ENCODE results near the gene CEP89. TPM values are rescaled to one million over a fixed set of nuclear protein-coding genes. Genes with fewer than 3 reads are reported as not detected.

Gene CEP89
- total RNA-seq, 4 donors from 2014 or later, result 11.7 to 22.5 (median 17.5) TPM

DNA sequence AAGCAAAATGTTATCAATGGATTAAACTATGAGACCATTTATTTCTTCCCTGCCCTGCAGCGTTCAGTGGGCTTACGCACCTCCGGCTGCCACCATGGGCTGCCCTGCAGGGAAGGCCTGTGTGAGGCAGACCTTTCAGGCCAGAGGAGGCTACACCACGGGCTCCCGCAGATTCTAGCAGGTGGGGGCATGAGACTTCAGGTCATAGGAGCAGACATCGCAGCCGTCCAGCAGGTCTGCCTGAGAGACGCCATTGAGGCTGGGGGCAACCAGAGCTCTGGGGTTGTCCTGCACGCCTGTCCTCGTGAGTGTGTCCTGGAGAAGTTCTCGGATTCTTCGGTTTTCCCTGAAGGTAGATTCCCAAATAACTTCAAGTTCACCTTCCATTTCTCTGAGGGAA is 92.8 kb downstream of the CEP89 start:
- Histone ChIP-seq H3K27ac (no peak overlapping the region), H3K4me1 (no peaks in the 10 kb centered on the region), H3K9me3 (no peaks in the 10 kb centered on the region), H3K36me3 (peaks cover 24% of the 10 kb centered on the region), H3K27me3 (no peaks in the 10 kb centered on the region), H3K4me3 (no peak overlapping the region)
- DNase-seq (ENCODE audit: low spot score in 2 of 2), result no peak
- TF ChIP-seq POLR2AphosphoS5 (IDR thresholded peaks at IDR 0.05) (no peak), POLR2A (IDR thresholded peaks at IDR 0.05) (no peak), EP300 (IDR thresholded peaks at IDR 0.05) (no peak)
- TF ChIP-seq, protein P1, sequence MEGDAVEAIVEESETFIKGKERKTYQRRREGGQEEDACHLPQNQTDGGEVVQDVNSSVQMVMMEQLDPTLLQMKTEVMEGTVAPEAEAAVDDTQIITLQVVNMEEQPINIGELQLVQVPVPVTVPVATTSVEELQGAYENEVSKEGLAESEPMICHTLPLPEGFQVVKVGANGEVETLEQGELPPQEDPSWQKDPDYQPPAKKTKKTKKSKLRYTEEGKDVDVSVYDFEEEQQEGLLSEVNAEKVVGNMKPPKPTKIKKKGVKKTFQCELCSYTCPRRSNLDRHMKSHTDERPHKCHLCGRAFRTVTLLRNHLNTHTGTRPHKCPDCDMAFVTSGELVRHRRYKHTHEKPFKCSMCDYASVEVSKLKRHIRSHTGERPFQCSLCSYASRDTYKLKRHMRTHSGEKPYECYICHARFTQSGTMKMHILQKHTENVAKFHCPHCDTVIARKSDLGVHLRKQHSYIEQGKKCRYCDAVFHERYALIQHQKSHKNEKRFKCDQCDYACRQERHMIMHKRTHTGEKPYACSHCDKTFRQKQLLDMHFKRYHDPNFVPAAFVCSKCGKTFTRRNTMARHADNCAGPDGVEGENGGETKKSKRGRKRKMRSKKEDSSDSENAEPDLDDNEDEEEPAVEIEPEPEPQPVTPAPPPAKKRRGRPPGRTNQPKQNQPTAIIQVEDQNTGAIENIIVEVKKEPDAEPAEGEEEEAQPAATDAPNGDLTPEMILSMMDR (IDR thresholded peaks at IDR 0.05), result no peak
- WGBS, result 95% methylated on average over 12 of the region's 12 CpGs

DNA sequence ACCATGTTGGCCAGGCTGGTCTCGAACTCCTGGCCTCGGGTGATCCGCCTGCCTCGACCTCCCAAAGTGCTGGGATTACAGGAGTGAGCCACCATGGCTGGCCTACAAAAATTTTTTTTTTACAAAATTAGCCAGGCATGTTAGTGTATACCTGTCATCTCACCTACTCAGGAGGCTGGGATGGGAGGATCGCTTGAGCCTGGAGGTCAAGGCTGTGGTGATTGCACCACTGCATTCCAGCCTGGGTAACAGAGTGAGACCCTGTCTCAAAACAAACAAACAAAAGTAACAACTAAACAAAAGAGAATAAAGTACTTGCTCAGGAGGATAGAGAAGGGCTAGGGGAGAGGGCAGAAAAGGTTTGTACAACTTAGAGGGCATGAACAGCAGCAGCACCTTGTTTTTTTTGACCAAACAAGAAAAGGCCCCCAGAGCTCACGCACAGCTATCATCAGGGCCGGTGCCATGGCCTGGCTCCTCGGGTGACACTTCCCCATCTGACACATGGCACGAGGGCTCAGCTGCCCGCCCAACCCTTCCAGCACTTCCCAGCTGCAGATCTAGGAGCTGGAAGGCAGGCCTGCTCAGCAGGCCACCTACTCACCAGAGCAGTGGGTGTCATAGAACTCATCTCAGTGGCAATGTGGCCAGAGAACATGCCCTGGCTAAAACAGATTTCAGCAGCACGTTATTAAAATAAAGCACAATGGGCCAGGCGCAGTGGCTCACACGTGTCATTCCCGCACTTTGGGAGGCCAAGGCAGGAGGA is 93.6 kb downstream of the CEP89 start:
- TF ChIP-seq, protein P1 (IDR thresholded peaks at IDR 0.05), result no peak
- TF ChIP-seq POLR2AphosphoS5 (IDR thresholded peaks at IDR 0.05) (no peak), EP300 (IDR thresholded peaks at IDR 0.05) (no peak), POLR2A (IDR thresholded peaks at IDR 0.05) (no peak)
- peaks cover 24% of the 10 kb centered on the region for H3K36me3 ChIP-seq
- no peaks in the 10 kb centered on the region for H3K9me3 ChIP-seq
- WGBS, result 94% methylated on average over 14 of the region's 14 CpGs
- H3K4me1 ChIP-seq, result no peaks in the 10 kb centered on the region
- DNase-seq (ENCODE audit: low spot score in 2 of 2), result no peak
- H3K4me3 ChIP-seq, result no peak overlapping the region
- H3K27me3 ChIP-seq, result no peaks in the 10 kb centered on the region
- H3K27ac ChIP-seq, result no peak overlapping the region

DNA sequence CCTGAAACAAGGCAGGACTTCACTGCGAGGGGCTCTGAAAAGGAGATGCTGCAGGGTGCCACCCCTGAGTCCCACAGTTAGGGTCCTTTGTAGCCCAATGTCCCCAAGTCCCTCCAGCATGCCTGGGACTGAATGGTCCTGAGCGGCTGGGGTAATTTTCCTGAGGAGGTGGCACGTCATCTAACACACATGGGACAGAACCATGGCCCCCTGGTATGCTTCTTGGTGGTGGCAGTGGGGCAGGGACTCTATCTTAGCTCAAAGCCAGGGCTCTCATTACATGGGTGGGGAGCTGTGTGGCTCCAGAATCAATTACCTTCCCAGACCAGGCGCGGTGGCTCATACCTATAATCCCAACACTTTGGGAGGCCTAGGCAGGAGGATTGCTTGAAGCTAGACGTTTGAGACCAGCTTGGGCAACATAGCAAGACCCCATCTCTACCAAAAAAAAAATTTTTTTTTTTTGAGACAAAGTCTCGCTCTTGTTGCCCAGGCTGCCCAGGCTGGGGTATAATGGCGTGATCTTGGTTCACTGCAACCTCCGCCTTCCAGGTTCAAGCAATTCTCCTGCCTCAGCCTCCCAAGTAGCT is 94.3 kb downstream of the CEP89 start:
- no peak for DNase-seq (ENCODE audit: low spot score in 2 of 2)
- Histone ChIP-seq H3K27ac (no peak overlapping the region), H3K27me3 (no peaks in the 10 kb centered on the region)

DNA sequence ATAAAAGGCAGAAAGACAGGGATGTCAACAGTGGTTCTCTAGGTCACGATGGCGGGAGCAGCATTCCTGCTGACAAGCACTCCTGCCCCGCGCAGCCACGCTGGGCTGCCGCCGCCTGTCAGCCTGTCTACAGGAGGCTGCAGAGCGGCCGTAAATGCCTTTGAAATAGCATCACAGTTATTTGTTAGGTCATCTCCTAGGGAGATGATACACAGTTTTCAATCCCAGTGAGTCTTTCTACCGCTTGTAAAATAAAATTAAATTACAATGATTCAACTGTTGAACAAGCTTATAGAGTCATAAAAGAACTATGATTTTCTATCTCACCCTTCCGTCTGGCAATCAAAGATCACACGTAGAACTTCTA is 94.9 kb downstream of the CEP89 start:
- H3K4me1 ChIP-seq, result no peaks in the 10 kb centered on the region
- 87% methylated on average over 12 of the region's 12 CpGs for WGBS
- no peaks in the 10 kb centered on the region for H3K9me3 ChIP-seq
- peaks cover 24% of the 10 kb centered on the region for H3K36me3 ChIP-seq
- no peak for TF ChIP-seq POLR2A (IDR thresholded peaks at IDR 0.05)
- no peak for TF ChIP-seq EP300 (IDR thresholded peaks at IDR 0.05)
- TF ChIP-seq, protein P1 (IDR thresholded peaks at IDR 0.05), result no peak
- no peak for TF ChIP-seq POLR2AphosphoS5 (IDR thresholded peaks at IDR 0.05)
- H3K27ac ChIP-seq, result no peak overlapping the region
- DNase-seq (ENCODE audit: low spot score in 2 of 2), result no peak
- H3K27me3 ChIP-seq, result no peaks in the 10 kb centered on the region
- H3K4me3 ChIP-seq, result no peak overlapping the region

More for the DNA sequence above, 94.3 kb downstream of the CEP89 start:
- H3K9me3 ChIP-seq, result no peaks in the 10 kb centered on the region
- H3K4me1 ChIP-seq, result no peaks in the 10 kb centered on the region
- H3K36me3 ChIP-seq, result peaks cover 24% of the 10 kb centered on the region
- H3K4me3 ChIP-seq, result no peak overlapping the region
- WGBS, result 92% methylated on average over 9 of the region's 9 CpGs
- TF ChIP-seq, protein P1 (IDR thresholded peaks at IDR 0.05), result no peak
- TF ChIP-seq EP300 (IDR thresholded peaks at IDR 0.05) (no peak), POLR2A (IDR thresholded peaks at IDR 0.05) (no peak), POLR2AphosphoS5 (IDR thresholded peaks at IDR 0.05) (no peak)

DNA sequence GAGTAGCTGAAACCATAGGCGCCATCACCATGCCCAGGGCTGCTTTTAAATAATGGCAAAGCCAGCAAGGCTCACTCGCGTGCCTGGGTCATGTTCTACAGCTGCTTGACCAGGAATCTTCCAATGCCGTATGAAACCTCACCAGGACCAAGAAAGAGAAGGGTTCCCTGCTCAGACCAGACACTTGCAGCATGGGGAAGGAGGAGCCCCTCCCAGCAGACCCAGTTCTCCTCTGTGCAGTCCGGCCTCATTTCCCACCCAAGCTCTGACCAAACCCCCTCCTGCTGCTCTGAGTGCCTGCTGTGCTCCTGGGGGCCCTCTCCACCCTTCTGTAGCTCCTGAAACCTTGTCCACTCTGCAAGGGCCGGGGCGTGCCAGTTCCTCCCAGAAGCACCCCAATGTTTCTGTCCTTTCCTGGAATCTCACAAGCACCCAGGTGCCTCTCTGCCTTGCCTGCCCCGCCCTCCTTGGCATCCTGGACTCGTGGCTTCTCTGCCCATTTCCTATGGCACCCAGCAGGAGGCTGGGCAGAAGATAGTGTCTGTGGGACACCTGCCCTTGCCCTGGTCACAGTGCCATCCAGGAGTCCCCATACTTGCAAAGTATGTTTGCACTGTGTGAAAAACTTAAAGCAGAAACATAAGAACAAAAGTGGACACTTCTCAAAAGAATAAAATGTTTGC is 95.4 kb downstream of the CEP89 start:
- Histone ChIP-seq H3K4me3 (no peak overlapping the region), H3K27me3 (no peaks in the 10 kb centered on the region), H3K4me1 (no peaks in the 10 kb centered on the region), H3K9me3 (no peaks in the 10 kb centered on the region), H3K36me3 (peaks cover 24% of the 10 kb centered on the region), H3K27ac (no peak overlapping the region)
- TF ChIP-seq POLR2A (IDR thresholded peaks at IDR 0.05) (no peak), EP300 (IDR thresholded peaks at IDR 0.05) (no peak)
- WGBS, result 84% methylated on average over 9 of the region's 9 CpGs
- no peak for DNase-seq (ENCODE audit: low spot score in 2 of 2)
